Stomach (tissue), 9 donors: Measurements from ENCODE around the gene TPPP. TPM values are rescaled to one million over a fixed set of nuclear protein-coding genes. Genes with fewer than 3 reads are reported as not detected.

Source experiments
- DNase-seq, 2 donors: peaks; one replicate each; pipeline versions ENCODE4 v3.0.0 to v3.0.0-alpha.2; 2013 to 2019
- H3K27ac ChIP-seq, 5 donors: fragments of 200-600 bp in 4 of 5; sonication (generic) in 4 of 5; one replicate each; pipeline ENCODE4 v1.5.1; 2013 to 2019; ENCODE audit warnings: mild to moderate bottlenecking in 1 of 5, moderate library complexity in 1 of 5
- H3K27me3 ChIP-seq, 3 donors: fragments of 200-600 bp; sonication (generic); one replicate each; pipeline ENCODE4 v1.5.1; 2017 to 2019; ENCODE audit warnings: mixed run types in 1 of 3
- H3K36me3 ChIP-seq, 4 donors: fragments of 200-600 bp; sonication (generic); 1 replicate in 3 of 4; 2 replicates in 1 of 4; pipeline ENCODE4 v1.5.1; 2016 to 2019
- H3K4me1 ChIP-seq, 4 donors: fragments of 200-600 bp; sonication (generic); one replicate each; pipeline ENCODE4 v1.5.1; 2016 to 2019
- H3K4me3 ChIP-seq, 4 donors: fragments of 200-600 bp; sonication (generic) in 3 of 4; one replicate each; pipeline ENCODE4 v1.5.1; 2016 to 2019; ENCODE audit warnings: mild to moderate bottlenecking in 1 of 4
- H3K9me3 ChIP-seq, 4 donors: fragments of 200-600 bp; sonication (generic); one replicate each; pipeline ENCODE4 v1.5.1; 2016 to 2019
- CTCF ChIP-seq, 7 experiments: fragments of 450-650 bp in 4 of 7; fragments of 200-600 bp in 3 of 7; sonication (generic) in 3 of 7; IDR thresholded peaks; one replicate each; pipeline ENCODE4 v1.5.1; 2016 to 2019; ENCODE audit warnings: antibody characterized with exemption in 7 of 7, control low read depth in 2 of 7, mild to moderate bottlenecking in 1 of 7
- EP300 ChIP-seq: sonication (generic); formaldehyde crosslinking; IDR thresholded peaks from one replicate; pipeline ENCODE4 v1.6.1; 2017; ENCODE audit warnings: antibody characterized with exemption
- POLR2A ChIP-seq, 4 donors: fragments of 450-650 bp; IDR thresholded peaks; one replicate each; pipeline ENCODE4 v1.6.1; 2016; ENCODE audit warnings: antibody characterized with exemption in 4 of 4, control low read depth in 2 of 4, mild to moderate bottlenecking in 1 of 4, moderate library complexity in 1 of 4
- POLR2AphosphoS5 ChIP-seq, 3 donors: sonication (generic); formaldehyde crosslinking; IDR thresholded peaks; one replicate each; pipeline ENCODE4 v1.6.1; 2016; ENCODE audit warnings: antibody characterized with exemption in 3 of 3
- WGBS, 5 donors: extraction: QIAGEN DNeasy Blood & Tissue Kit in 3 of 5; methylation state at CpG; one replicate each; pipeline versions ENCODE4 v1.1.5 to v1.1.7; 2013 to 2018; 5-methylcytosine and 5-hydroxymethylcytosine counted together
- intact Hi-C: fragments of 100-400 bp; cut with DNase I; formaldehyde crosslinking; loops from one replicate; pipeline ENCODE4 v1.15.1; 2023; ENCODE audit warnings: low total_unique reads
- polyA plus RNA-seq, 3 donors: library from polyadenylated mRNA; stranded (reverse); fragments of 200-250 nt; gene quantifications; one replicate each; pipeline ENCODE4 v1.2.3, GENCODE V29; 2013
- total RNA-seq, 5 donors: library from RNA; depleted of rRNA; stranded (reverse); fragments of >200 nt; gene quantifications; one replicate each; pipeline versions ENCODE4 v1.1.0 to v1.2.3, GENCODE V29; 2014 to 2016
- donor health status: healthy with polysubstance abuse.
- donor health status: Bipolar disorder and iron deficiency.
- donor health status: healthy.

TPPP gene
- total and polyA plus RNA-seq, 8 donors: 1.2 to 11.0 (median 2.7) TPM

GRCh38 chr5:639253-639530, 54.0 kb downstream of the TPPP start:
- TF ChIP-seq CTCF (IDR thresholded peaks at IDR 0.05) (no peak), POLR2AphosphoS5 (IDR thresholded peaks at IDR 0.05) (no peak), POLR2A (IDR thresholded peaks at IDR 0.05) (no peak), EP300 (no peak)
- Histone ChIP-seq H3K9me3 (peaks cover 0 to 8% (median 3%) of the 10 kb centered on the region in 4 donors), H3K27ac (no peak overlapping the region), H3K27me3 (no peaks in the 10 kb centered on the region), H3K4me3 (no peak overlapping the region), H3K4me1 (no peaks in the 10 kb centered on the region), H3K36me3 (peaks cover 15 to 96% (median 94%) of the 10 kb centered on the region in 4 donors)
- intact Hi-C loops: no loop called here
- no peak for DNase-seq
- 85 to 99% (median 97%) methylated on average over 4 to 9 of the region's 9 CpGs; no CpG with 5 or more reads in 1 of the 5 donors for WGBS, 5 donors

- no peak for DNase-seq
- WGBS, 5 donors: 94 to 96% (median 95%) methylated on average over 20 to 29 of the region's 29 CpGs
- H3K4me3 ChIP-seq: no peak overlapping the region
- no peak overlapping the region for H3K27ac ChIP-seq
- H3K4me1 ChIP-seq: no peaks in the 10 kb centered on the region
- TF ChIP-seq POLR2A (IDR thresholded peaks at IDR 0.05): no peak
- no peak for TF ChIP-seq EP300
- TF ChIP-seq POLR2AphosphoS5 (IDR thresholded peaks at IDR 0.05): no peak
- no peak for TF ChIP-seq CTCF (IDR thresholded peaks at IDR 0.05)
- intact Hi-C loops: no loop called here
- peaks cover 0 to 8% (median 3%) of the 10 kb centered on the region in 4 donors for H3K9me3 ChIP-seq
- H3K27me3 ChIP-seq: no peaks in the 10 kb centered on the region
- peaks cover 15 to 98% (median 96%) of the 10 kb centered on the region in 4 donors for H3K36me3 ChIP-seq
These were observed 54.5 kb downstream of the TPPP start for GRCh38 chr5:638501-639252.

GRCh38 chr5:637581-638450, 55.3 kb downstream of the TPPP start:
- peaks cover 15 to 95% (median 91%) of the 10 kb centered on the region in 4 donors for H3K36me3 ChIP-seq
- peaks cover 0 to 8% (median 3%) of the 10 kb centered on the region in 4 donors for H3K9me3 ChIP-seq
- TF ChIP-seq EP300: no peak
- no peak for TF ChIP-seq CTCF (IDR thresholded peaks at IDR 0.05)
- TF ChIP-seq POLR2A (IDR thresholded peaks at IDR 0.05): no peak
- no peak for TF ChIP-seq POLR2AphosphoS5 (IDR thresholded peaks at IDR 0.05)
- no peak overlapping the region for H3K4me3 ChIP-seq
- no peaks in the 10 kb centered on the region for H3K4me1 ChIP-seq
- no peaks in the 10 kb centered on the region for H3K27me3 ChIP-seq
- intact Hi-C loops: no loop called here
- 95 to 97% (median 96%) methylated on average over 30 to 42 of the region's 42 CpGs for WGBS, 5 donors
- no peak overlapping the region for H3K27ac ChIP-seq
- no peak for DNase-seq

- DNase-seq: no peak
- Histone ChIP-seq H3K9me3 (peaks cover 0 to 8% (median 3%) of the 10 kb centered on the region in 4 donors), H3K4me1 (no peaks in the 10 kb centered on the region), H3K27me3 (no peaks in the 10 kb centered on the region), H3K27ac (no peak overlapping the region), H3K4me3 (no peak overlapping the region), H3K36me3 (peaks cover 15 to 86% (median 83%) of the 10 kb centered on the region in 4 donors)
- TF ChIP-seq POLR2A (IDR thresholded peaks at IDR 0.05) (no peak), CTCF (IDR thresholded peaks at IDR 0.05) (no peak), POLR2AphosphoS5 (IDR thresholded peaks at IDR 0.05) (no peak), EP300 (no peak)
- intact Hi-C loops: no loop called here
- WGBS, 5 donors: 88 to 97% (median 93%) methylated on average over 6 to 20 of the region's 20 CpGs
These were observed 56.2 kb downstream of the TPPP start for GRCh38 chr5:636951-637350.
